NCI-H1417 treated with DMSO at 0.1 percent for 48 hours (cell line): Measurements from ENCODE around the gene SMG1.
"Not testable (repeated sequence)": the region's sequence is repeated elsewhere in the genome, so short reads cannot be mapped to it uniquely, and the experiment has no call there.

Source experiments
- DNase-seq: peaks from one replicate; lab custom pipeline; 2025; lab: John Stamatoyannopoulos, UW

The SMG1 gene

GRCh38 chr16:18925986-18926865 lies at the start of gene SMG1:
SMG1 (minus strand) TSS chr16:18926408; CDS start chr16:18926041, 367 bp downstream.
- DNase-seq = peak; percentile 79

DNA sequence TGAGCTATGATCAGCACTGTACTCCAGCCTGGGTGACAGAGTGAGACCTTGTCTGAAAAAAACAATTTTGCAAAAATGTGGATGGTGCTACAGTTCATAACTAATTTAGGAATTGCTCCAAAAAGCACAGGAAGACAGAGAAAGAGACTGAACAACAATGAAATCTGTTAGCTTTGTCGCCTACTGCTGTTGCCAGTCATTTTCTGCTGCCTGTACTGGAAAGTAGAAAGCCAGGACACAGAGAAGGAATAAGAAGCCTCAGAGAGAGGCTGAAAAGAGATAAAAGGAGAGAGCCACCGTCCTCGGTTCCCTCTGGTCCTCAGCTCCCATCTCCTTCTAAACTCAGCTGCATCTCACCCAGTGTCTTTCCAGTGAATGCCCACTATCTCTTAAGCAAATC lies 48.9 kb upstream of the SMG1 start:
- DNase-seq = no peak

- DNase-seq = no peak
These were observed 43.6 kb upstream of the SMG1 start for GRCh38 chr16:18969855-18970240.

GRCh38 chr16:18969050-18969854 lies 43.0 kb upstream of the SMG1 start:
- DNase-seq = peak; percentile 15

- DNase-seq = no peak
These were observed 40.6 kb upstream of the SMG1 start for GRCh38 chr16:18966791-18967190.

- DNase-seq = no peak
These were observed 39.3 kb upstream of the SMG1 start for GRCh38 chr16:18965555-18965954.

- no peak for DNase-seq
These were observed 32.9 kb upstream of the SMG1 start for GRCh38 chr16:18959031-18959505.

- no peak for DNase-seq
These were observed 32.4 kb upstream of the SMG1 start for GRCh38 chr16:18958621-18959029.

DNA sequence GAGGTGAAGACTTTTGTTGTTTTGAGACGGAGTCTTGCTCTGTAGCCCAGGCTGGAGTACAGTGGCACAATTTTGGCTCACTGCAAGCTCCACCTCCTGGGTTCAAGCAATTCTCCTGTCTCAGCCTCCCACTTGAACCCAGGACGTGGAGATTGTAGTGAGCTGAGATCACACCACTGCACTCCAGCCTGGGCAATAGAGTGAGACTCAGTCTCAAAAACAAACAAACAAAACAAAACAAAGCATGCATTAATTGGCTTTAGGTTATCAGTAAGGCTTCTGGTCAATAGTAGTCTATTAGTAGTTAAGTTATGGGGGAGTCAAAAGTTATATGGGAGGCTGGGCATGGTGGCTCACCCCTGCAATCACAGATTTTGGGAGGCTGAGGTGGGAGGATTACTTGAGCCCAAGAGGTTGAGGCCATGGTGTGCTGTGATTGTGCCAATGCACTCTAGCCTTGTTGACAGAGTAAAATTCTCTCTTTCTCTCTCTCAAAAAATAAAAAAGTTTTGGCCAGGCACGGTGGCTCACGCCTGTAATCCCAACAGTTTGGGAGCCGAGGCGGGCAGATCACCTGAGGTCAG lies 30.5 kb upstream of the SMG1 start:
- not testable (repeated sequence) for DNase-seq

DNA sequence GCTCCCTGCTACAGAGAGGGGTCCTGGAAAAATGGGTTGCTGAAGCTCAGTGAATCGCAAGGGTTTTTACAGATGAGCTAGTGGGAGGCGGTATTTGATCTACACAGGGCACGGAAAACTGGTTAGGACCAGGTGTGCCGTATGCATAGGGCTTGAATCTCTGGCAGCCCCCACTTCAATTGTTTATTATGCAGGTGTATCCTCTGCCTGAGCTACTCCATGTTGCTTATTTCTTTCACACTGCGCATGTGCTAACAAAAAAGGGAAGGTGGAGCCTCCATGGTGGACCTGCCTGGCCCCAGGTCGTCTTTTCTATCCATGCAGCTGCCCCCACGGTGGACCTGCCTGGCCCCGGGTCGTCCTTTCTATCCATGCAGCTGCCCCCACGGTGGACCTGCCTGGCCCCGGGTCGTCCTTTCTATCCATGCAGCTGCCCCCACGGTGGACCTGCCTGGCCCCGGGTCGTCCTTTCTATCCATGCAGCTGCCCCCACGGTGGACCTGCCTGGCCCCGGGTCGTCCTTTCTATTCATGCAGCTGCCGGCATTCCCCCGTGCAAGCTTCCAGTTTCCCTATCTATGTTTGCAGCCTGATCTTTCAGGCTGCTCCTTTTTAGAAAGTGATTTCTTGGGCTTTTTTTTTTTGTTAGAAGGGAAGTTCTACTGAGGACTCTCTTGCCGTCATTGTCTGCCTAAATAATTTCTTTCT lies 29.8 kb upstream of the SMG1 start:
- not testable (repeated sequence) for DNase-seq

- DNase-seq = no peak
These were observed 27.3 kb upstream of the SMG1 start for GRCh38 chr16:18953547-18953946.

- DNase-seq = no peak
These were observed 24.4 kb upstream of the SMG1 start for GRCh38 chr16:18950469-18951185.

DNA sequence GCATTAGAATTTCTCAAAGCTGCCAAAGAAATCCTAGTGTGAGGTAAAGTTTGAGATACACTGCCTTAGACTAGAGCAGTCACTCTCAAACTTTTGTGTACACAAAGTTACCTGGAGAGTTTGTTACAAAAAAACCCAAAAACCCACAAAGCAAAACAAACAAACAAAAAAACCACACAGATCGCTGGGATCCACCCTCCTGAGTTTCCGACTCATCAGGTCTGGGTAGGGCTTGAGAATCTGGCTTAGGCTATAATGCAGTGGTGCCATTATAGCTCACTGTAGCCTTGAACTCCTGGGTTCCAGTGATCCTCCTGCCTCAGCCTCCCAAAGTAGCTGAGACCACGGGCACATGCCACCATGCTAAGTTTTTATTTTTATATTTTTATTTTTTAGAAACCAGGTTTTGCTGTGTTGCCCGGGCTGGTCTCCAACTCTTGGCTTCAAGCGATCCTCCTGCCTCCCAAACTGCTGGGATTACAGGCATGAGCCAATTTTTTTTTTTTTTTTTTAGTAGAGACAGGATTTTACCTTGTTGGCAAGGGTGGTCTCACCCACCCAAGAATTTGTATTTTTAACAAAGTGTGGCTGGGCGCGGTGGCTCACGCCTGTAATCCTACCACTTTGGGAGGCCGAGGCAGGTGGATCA lies 22.3 kb upstream of the SMG1 start:
- no peak for DNase-seq

DNA sequence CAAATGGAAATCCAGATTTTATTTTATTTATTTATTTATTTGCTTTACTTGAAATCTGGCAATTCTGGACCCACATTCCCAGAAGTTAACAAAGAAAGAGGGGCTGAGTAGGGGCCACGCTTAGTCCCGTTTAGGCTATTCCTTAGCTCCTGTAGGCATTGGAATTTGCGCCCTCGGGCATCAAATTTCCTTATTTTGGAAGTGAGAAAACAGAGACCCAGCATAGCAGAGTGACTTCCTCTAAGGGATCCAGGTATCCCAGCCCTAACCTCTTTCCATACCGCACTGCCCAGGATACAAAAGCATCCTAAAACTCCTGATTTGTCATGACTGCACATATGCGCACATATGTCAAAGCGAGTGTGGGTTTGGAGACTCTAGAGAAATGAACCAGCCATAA lies 19.0 kb upstream of the SMG1 start:
- DNase-seq = no peak

- DNase-seq = no peak
These were observed 17.2 kb upstream of the SMG1 start for GRCh38 chr16:18943414-18943813.

- DNase-seq = no peak
These were observed 15.9 kb upstream of the SMG1 start for GRCh38 chr16:18942061-18942460.

- no peak for DNase-seq
These were observed 15.3 kb upstream of the SMG1 start for GRCh38 chr16:18941471-18941870.

DNA sequence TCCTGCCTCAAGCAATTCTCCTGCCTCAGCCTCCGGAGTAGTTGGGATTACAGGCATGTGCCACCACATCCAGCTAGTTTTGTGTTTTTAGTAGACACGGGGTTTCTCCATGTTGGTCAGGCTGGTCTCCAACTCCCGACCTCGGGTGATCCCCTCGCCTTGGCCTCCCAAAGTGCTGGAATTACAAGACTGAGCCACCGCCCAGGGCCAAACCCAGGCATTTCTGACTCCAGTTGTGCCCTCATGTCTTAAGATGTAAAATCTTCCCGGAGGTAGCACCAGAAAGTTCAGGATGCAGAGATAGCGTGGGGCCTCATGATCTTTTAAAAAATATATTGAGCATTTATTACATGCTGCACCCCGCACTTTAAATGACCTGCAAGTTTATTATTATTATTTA lies 12.8 kb upstream of the SMG1 start:
- DNase-seq = no peak

DNA sequence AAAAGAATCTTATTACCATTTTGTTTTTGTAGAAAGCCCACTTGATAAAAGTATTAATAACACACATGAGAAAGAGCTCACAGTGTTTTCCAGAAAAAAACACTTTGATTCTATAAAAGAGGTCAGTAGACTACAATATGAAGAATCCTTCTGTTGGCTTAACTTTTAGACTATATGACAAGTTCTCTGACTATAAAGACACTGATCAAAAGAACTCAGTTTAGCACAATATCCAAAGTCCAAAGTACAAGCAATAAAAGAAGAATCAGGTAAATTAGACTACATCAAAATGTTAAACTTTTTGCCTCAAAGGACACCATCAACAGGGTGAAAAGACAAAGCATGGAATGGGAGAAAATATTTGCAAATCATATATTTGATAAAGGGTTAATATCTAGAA lies 11.2 kb upstream of the SMG1 start:
- no peak for DNase-seq

GRCh38 chr16:18936727-18937340 lies 10.6 kb upstream of the SMG1 start:
- no peak for DNase-seq
